ENCODE data around the gene APBA2.

GRCh38 chr15:29102911-29103823 lies 217.4 kb downstream of the APBA2 start:
- TF ChIP-seq CTCF (IDR thresholded peaks at IDR 0.05) (no peak), POLR2A (IDR thresholded peaks at IDR 0.05) (no peak)
